NCI-H128 (cell line): ENCODE measurements around the gene TMEM235.

Experiments
- DNase-seq: peaks from one replicate; lab custom pipeline; 2025; ENCODE audit not compliant: unreplicated experiment; lab: John Stamatoyannopoulos, UW

TMEM235 gene

DNA sequence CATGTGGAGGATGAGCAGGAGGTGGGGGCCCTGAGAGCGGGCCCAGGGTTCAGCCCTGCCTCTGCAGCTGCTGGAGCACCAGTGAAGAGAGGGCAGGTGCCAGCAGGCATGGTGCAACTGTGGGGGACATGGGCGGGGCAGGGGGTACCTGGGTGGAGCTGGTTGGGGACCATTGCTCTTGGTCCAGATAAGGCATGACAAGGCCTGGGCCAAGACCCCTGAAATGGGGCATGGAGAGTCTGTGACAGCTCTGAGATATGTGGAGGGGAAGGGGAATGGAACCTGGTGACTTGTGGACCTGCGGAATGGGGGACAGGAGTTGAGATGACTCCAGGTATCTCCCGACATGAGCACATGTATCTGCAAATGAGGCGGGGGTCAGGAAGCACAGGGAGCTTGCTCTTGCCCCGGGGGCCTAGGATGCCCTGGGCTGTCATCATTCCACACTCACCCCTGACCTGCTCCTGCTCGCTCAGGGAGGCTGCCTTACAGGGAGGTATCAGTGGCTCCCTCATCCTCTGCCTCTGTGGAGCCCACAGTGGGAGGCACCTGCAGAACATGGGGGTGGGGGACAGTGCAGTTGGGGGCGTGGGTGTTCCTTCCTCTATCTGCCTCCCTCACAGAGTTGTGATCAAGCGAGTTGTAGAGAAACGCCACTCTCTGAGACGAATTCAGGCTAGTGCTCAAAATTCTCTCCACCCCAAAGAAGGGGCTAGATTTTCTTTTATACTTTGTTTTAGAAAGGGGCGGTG, 40.2 kb downstream of the TMEM235 start:
- DNase-seq = no peak

DNA sequence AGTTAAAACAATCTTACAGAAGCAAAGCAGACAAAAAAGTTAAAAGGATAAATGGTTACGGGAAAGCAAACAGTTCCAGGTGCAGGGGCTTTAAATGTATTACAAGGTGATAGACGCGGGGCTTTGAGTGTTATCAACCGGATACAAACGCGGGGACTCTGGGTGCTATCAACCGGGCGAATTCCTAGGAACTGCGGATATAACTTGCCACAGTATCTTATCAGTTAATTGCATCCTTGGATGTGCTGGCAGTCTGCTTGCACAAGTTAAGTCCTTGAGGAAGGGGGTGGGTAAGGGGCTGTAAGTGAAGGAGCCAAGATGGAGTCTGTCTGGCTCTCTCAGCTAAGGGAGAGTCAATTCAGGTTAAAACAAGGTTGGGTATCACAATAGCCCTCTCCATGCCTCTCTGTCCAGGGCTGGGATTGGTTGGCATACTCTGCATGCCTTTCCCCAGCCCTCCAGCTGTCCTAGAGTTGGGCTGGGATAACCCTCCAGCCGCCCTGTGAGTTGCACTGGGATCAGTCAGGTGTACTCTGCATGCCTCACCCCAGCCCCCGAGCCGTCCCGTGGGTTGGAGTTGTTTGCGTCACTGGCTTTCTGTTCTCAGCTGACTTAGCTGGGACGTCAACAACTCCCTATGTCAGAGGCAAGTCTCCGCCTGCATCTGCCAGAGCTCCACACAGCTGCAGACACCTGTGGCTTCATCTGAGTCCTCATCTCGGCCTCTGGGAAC, 40.9 kb downstream of the TMEM235 start:
- no peak for DNase-seq

DNA sequence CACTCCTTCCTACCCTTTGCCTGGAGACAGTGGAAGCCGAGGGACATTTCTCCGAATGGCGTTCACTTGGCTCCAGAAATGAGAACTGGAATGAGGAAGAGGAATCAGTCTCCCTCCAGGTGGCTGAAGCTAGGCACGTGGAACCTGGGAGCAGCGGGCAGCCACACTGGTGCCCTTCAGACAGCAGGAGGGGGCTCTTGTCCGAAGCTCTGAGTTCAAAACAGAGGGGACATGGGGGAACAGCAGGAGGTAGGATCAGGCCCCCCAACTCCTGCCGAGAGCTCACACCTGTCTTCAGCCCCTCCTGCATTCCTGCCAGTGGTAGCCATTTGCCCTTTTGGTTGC, 41.5 kb downstream of the TMEM235 start:
- DNase-seq = no peak

DNA sequence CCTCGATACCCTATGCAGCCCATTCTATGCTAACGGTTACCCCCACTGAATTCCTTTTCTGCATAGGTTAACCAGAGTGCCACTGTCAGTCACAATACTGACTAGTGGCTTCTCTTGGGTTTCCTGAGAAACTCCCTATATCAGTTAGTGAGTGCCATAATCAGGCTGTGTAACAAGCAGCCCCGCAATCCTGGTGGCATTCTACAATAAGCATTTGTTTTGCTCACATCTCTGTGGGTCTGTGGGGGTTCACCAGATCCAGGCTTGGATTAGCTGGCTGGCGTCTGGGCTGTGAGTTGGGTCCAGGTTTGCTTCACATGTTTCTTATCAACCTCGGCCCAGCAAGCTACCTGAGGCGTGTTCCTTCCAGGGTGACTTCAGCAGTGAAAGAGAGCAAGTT, 42.4 kb downstream of the TMEM235 start:
- no peak for DNase-seq

DNA sequence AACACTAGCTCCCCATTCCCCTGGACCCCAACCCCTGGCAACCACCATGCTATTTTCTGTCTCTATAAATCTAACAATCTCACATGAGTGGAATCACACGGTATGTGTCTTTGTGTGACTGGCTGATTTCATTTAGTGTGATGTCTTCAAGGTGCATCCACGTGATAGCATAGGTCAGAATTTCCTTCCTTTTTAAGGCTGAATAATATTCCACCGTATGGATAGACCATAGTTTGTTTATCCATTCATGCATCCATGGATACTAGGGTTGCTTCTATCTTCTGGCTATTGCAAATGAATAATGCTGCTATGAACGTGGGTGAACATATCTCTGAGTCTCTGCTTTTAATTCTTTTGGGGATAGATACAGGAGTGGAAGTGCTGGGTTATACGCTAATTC, 43.9 kb downstream of the TMEM235 start:
- no peak for DNase-seq

DNA sequence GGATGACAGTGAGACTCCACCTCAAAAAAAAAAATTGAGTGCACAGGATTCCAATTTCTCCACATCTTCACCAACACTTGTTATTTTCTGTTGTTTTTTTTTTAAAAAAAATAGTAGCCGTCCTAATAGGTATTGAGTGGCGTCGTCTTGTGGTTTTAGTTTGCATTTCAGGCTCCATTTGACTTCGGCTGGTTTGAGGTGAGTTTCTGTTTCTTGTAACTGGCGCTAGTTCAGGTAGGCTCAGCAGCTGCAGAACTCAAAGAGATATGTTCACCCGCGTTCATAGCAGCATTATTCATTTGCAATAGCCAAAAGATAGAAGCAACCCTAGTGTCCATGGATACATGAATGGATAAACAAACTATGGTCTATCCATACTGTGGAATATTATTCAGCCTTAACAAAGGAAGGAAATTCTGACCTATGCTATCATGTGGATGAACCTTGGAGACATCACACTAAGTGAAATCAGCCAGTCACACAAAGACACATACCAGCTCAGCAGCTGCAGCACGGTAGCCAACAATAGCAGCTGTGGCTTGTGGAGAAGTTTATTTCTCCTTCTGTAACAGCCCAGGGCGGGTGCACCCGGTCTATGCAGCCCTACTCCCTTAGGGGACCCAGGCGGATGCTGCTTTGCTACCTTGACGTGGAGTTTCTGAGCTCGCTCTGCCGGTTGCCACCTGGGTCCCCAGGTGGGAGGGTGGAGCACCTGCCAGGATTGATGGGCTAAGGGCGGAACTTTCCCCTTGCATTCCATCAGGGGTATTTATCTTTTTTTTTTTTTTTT, 44.9 kb downstream of the TMEM235 start:
- no peak for DNase-seq

DNA sequence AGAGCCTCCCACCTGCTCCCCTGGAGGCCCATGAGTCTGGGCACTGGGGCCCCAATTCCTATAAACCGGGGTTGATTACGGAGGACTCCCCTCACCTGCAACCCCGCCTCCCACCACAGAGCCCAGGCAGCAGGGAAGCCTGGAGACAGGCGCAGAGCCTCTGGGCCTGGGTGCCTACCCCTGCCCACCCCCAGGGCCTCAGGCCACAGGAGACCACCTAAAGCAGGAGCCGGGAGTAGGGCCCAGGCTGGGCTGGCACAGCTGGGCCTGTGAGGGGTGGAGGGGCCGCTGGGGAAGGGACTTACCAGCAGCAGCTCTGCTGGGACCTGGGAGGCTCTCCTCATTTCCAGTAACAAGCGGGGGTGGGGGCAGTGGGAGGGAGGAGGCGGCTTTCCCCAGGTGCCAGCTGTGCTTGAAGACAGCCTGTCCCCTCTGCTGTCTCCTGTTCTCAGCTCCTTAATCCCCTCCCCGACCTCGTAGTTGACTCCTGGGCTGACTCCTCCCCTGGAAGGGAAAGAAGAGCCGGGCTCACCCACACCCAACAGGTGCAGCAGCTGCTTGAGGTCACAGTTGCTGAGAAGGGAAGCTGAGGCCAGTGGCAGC, 46.8 kb downstream of the TMEM235 start:
- DNase-seq = no peak

DNA sequence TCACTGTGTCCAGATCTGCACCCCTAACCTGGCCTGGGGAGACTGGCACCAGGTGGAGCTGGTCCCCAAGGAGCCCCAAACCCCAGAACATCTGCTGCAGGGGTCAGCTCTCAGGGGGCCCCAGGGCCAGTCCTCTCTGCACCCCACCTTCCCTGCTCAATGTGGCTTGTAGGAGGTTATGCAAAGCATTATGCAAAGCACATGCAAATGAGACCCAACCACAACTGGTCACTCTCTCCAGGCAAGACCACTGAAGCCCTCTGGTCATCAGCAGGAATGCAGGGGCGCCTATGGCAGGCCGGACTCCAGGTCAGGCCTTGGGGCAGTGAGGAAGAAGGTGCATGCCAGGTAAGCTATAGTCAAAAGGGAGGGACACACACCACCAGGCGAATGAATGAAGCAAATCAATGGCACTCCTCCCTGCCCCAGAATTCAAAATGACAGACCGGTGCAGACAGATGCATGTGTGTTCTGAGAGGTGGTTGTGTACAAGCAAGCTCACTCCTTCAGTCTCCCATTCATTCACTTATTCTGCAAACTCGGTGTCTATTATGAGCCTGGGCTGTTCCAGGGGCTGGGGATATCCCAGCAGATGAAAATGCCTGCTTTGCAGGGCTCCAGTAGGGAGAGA, 48.0 kb downstream of the TMEM235 start:
- no peak for DNase-seq

DNA sequence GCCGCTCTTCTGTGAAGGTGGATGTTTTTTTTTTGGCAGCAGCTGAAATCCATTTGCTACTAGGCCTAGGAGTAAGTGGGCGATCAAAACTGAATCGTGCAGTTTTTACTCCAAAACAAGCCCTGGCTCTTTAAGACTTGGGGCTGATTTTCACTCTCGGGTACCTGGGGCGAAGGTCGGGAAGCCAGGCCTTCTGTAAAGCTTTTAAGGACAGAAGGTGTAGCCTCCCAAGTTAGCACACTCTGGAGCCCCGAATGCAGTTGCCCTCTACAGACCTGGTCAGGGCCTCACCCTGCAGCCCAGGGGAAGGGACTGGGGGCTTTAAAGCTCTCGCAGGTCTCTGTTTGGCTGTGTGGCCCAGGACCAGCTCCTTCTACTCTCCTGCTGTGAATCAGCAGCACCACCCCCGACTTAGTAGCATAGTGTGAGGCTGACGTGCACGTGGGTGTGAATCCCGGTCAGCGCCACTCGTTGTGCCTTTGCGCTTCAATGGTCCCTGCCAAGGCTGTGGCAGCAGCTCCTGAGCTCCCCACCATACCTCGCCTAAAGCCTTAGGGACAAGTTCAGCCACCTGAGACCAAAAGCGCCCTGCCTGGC, 49.9 kb downstream of the TMEM235 start:
- DNase-seq = no peak

DNA sequence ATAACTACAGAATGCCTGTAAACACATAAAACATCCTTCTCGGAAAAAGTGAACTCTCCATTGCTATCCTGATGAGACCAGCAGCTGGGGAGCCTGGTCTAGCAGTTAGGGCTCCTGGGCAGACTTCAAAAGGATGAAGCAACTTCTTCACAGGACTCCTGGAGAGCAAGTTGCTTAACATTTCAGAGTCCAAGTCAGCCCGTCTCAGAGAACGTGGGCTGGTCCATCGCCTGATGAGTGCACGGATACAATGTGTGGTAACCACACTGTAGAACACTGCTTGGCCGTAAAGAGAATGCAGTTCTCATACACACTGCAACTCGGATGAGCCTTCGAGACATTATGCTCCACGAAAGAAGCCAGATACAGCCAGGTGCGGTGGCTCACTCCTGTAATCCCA, 52.7 kb downstream of the TMEM235 start:
- DNase-seq = no peak

DNA sequence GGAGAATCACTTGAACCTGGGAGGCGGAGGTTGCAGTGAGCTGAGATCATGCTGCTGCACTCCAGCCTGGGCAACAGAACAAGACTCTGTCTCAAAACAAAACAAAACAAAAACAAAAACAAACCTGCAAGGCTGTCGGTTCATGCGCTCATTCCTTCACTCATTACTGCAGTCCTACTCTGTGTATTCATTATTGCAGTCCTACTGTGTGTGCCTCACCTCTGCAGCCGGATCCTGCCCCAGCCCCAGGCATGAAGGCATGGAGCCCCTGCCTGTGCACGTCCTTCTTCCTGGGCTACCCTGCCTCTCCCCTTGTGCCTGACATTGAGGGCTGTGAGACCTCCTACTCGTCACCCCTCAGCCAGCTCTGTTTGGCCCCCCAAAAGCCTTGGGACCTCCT, 57.6 kb downstream of the TMEM235 start:
- DNase-seq = no peak

DNA sequence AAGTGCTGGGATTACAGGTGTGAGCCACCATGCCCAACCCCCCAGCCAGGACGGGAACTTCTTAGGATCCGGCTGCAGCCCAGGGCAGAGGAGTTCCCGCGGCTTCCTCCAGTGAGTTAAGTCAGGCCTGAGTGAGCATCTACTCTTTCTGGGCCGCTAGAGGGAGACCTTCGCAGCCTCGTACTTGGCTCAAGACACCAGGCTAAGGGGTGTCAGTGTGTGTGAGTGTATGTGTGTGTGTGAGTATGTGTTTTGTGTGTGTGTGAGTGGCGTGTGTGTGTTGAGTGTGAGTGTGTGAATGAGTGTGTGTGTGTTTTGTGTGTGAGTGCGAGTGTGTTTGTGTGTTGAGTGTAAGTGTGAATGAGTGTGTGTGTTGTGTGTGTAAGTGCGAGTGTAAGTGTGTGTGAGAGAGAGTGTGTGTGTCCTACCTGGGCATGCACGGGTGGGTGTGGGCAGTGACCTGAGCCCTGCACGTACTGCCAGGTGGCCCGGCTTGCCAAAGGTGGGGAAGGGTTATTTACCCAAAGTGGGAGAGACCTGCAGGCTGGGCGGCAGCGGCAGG, 58.5 kb downstream of the TMEM235 start:
- DNase-seq = peak; percentile 20
